T47D (cell line): ENCODE measurements around the gene EVX2.
A peak's percentile ranks its signal among the peaks of the same experiment; 100 is the strongest.

ENCODE experiments used
- DNase-seq, 2 experiments: peaks; one replicate each; pipeline versions ENCODE4 v3.0.0 to v3.0.0-alpha.2; 2011 to 2012; ENCODE audit warnings: low read depth in 1 of 2, low spot score in 1 of 2
- JUND ChIP-seq: IDR thresholded peaks from 2 replicates; pipeline ENCODE4 v1.6.1; 2012; ENCODE audit warnings: low read depth
- in situ Hi-C: cut with HindIII; loops from 2 replicates; pipeline ENCODE4 v1.10.0; 2016; ENCODE audit warnings: low sequenced_read_pairs, low pct_unique_long_range_greater_than_20kb

The EVX2 gene

DNA sequence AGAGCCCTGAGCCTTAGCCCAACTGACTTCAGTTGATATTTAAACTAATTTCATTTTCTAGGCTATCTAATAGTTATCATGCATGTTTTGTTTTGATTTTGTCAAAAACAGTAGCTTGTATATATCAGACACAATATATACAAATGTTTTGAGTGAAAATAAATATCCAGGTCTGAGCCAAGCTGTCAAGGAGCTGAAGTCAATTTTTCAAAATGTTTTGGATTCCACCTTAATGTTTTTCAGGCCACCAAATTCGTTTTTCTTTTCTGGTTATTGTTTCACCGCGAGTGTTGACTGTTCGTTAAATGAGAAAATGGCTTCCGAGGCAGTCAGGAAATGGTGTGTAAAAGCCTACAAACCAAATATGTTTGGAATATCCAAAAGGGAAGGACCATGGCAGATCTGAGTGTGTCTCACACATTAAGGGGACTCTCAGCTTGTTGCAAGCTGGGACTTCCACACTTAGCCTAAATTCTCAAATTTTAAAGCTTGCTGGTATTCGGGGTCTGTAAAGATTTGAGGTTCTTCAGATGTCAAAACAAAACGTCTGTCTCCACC lies 18.6 kb upstream of the EVX2 start:
- in situ Hi-C loops, result no loop called here
- DNase-seq, result no peak
- no peak for TF ChIP-seq JUND

DNA sequence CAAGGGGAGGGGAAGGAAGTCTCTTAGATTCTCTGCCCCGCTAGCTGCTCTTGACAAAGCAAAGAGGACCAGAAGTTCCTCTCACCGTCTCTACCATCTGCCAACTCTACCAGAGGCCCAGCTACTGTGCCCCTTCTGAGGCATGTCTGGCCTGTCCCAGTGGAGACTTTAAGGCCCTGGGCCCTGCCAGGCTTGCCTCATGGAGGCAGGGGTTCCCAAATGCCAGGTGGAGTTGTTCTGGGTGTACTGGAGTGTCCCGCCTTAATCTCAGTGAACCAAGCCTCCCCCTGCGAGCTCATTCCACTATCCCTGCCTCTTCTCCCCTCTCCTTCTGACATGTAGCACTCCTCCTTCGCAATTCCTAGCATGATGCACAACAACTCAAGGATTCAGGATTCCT lies 18.1 kb upstream of the EVX2 start:
- no peak for DNase-seq
- in situ Hi-C loops, result no loop called here
- no peak for TF ChIP-seq JUND

DNA sequence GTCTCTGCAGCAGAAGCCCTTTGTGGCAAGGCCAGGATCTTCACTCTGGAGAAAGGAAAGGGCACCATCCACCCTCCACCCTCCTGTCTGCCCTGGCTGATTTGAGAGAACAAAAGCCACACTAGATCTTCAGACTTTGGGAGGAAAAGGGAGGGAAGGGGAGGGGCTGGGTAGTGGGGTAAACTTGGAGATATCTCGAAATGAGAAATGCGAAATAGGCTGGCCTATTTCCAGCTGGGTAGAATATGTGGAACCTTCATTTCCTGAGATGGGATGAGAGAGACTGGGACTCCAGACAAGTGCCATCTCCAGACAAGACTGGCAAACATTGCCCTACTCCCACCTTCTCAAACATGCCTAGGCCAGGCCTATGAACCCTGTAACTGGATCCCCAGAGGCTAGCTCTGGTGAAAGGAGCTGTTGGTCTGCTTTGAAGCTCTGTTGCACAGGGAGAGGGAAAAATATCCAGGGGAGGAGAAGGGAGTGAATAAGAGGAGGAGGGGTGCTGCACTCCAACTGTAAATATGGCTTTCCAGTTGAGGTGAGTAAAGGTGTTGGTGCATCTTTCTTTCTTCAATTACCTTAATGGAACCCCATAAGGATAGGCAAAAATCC lies 17.6 kb upstream of the EVX2 start:
- in situ Hi-C loops, result no loop called here
- DNase-seq, result no peak
- no peak for TF ChIP-seq JUND

DNA sequence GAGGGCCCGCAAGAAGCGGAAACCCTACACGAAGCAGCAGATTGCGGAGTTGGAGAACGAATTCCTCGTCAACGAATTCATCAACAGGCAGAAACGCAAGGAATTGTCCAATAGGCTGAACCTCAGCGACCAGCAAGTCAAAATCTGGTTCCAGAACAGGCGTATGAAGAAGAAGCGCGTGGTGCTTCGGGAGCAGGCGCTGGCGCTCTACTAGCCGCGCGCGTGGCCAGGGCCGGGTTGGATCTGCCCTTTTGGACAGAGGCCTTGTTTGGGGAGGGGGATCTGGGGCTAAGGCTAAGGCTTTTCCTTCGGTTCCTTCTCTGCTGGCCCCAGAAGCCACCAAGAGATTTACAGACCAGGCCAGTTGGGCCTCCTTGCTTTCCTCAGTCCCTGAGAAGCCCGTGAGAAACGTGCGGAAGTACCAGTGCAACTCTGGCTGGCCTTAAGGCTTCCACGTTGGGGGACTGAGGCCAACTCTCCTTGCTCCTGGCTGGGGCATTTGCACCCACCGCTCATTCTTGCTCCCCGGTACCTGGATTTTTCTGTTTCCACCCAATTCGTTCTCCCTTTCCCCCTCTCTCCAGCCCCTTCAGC lies 16.9 kb upstream of the EVX2 start:
- in situ Hi-C loops, result no loop called here
- TF ChIP-seq JUND, result no peak
- no peak for DNase-seq

DNA sequence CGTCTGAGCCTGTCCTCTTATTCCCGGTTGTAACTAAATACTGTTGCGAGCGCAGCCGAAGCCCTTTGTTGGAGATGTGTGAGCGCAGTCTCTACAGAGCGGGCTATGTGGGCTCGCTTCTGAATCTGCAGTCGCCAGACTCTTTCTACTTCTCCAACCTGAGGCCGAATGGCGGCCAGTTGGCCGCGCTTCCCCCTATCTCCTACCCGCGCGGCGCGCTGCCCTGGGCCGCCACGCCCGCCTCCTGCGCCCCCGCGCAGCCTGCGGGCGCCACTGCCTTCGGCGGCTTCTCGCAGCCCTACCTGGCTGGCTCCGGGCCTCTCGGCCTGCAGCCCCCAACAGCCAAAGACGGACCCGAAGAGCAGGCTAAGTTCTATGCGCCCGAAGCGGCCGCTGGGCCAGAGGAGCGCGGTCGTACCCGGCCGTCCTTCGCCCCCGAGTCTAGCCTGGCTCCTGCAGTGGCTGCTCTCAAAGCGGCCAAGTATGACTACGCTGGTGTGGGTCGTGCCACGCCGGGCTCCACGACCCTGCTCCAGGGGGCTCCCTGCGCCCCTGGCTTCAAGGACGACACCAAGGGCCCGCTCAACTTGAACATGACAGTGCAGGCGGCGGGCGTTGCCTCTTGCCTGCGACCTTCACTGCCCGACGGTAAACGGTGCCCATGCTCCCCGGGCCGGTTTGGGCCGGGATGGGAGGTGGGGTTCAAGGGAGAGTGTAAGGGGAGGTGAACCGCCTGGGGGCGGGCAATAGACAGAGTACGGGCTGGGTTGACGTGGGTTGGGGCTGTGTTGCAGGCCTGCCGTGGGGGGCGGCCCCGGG lies 16.2 kb upstream of the EVX2 start, which contains the start of gene HOXD12:
Gene HOXD12 (plus strand): TSS at position 68 of the 819 bp plus-strand sequence. CDS start 7 bp downstream, at position 75.
- TF ChIP-seq JUND, result no peak
- in situ Hi-C loops, result no loop called here
- DNase-seq, result no peak

DNA sequence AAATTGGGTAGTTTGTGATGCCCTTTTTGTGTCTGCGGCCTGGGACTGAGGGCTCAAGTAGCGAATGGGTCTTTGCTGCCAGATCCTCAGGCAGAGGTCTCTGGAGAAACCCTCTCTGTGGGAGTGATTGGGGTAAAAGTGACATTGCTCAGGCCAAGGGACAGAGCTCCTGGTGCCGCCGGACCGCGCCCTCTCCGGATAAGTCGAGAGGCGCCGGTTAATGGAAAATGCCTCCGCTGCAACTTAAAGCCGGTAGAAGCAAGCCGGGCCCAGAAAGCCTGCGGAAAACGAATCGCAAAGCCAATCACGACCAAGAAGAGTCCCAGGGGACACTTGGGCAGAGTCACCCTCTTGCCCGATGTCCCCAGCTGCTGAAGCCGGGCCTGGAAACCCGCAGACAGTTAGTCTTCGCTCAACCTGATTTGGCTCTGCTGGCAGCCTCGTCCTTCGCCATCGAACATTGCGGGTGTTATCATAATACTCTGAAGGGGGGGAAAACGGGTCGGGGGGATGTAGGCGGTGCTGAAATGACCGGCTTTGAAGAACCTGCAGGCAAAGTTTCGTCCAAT lies 15.5 kb upstream of the EVX2 start:
- in situ Hi-C loops, result no loop called here
- DNase-seq, result no peak
- no peak for TF ChIP-seq JUND

DNA sequence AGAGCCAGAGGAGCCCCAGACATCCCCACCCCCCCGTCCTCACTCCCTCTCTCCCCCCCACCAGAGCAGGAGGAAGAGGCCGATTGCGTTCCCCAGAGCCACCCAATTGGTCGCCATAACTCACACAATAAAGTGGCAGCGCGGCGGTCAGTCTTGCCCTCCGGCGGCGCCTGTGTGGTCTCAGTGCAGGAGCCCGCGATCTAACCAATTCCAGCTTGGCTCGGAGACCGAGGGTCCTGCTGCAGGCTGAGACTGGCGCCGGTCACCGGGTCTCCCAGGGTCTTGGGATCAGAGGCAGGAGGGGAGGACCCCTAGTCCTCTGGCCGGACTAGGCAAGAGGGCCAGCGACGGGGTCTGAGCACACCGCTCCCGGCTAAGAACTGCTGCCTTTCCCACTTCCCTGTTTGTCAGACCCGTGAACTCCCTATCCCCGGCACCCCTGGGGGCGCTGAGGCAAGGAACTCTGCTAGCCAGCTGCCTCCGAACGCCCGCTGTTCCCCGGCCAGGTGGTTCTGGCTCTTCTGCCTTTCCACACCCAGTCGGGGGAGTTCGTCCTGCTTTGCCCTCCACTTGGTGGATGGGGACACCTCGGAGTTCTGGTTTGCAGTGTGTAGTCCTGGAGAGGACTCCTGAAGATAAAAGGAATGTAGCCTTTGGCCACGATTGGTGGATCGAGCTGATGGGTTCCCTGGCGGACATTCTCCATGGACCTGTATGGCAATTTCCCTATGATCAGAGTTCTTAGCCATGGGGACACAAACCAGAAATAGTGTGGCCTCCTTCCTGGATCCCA lies 14.8 kb upstream of the EVX2 start:
- DNase-seq, result no peak
- no peak for TF ChIP-seq JUND
- in situ Hi-C loops, result no loop called here

DNA sequence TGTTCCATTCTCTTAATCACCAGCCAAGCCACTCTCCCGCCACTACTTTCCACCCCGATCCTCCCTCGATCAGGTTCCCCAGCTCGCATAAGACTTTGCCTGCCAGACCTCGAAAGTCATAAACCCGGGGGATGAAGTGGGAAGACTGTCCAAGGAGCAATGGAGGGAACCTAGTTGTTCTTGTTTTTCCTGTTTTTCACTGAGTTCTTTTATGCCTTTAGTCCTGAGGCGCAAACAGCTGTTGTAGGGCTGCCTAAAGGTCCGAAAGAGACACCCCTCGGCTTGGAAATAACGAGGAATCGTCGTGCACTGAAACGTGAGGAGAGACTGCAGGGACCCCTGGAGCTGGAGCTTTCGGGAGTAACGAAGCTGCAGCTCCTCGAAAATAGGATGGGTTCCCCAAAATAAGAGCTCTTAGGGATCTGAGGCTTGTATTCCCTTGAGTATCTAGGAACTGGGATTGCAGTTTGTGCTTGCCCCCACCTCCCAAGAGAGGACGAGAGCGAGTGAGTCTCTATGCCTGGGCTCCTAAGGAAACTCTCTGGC lies 14.1 kb upstream of the EVX2 start:
- no peak for DNase-seq
- TF ChIP-seq JUND, result no peak
- in situ Hi-C loops, result no loop called here

DNA sequence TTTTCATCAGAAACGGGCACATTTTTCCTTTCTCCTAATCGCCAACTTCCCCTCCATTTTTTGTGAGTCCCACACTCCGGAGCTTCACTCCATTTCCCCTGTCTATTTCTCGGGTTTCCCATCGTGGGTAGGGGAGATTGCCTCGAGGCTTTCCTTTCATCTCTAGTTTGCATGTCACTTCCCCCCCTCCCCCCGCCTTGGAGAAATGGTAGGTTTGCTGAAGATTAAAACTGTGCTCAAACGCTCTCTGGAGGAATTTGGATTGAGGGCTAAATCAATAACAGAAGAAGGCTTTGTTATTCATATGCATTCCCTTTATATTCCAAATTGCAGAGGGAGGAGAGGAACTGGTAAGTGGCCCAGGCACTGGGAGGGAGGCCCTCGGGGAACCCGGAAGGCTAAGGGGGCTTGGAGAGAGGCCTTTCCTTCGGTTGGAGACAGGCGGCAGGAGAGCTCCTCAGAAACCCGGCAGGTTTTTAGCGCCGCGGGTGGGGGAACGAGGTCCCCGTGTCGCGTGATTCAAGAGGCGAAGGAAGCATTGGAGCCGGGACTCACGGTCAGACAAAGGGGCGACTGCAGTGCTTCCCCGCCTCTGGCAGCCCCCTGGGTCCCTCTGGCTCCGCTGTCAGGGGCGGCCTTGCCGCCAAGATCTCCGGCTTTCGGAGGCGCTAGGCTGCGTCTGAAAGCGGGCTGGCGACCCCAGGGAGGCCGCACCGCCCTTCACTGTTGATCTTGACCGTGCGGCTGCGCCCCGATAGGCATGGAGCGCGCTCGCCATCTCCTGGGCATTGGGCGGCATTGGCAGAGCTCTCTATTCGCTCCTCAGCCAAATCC lies 13.4 kb upstream of the EVX2 start:
- no peak for TF ChIP-seq JUND
- peak; percentile 86 to 92 for DNase-seq
- in situ Hi-C loops, result no loop called here

DNA sequence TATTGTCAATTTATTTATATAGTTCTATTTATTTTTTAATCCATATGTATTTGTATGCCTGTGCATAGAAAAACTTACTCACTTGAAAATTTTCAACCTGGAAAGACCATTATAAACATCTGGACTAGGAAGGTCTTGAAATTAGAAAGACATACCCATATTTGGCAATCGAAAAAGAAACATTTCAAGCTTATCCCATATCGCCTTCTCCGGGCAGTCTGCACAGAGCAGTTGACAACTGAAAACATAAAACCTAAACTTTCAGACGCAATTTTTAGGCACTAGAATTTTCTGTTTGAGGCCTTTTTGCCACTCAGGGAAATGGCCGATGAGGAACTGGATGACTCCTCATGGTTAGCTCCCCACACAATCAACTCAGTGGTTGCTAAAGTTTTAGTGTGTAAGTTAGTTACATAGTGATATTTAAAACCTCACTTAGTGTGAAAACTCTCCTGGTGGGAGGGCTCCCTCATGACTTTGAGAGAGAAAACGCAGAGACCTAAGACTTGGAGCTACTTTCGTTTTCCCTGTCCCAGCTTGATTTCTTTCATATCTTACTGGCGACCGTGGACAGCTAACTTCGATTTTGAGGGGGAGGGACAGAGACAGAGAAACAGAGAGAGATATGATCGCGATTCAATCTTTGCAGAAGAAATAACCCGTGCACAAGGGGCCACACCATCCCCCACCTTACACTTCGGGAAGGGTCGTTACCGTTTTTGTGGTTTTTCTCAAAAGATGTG lies 12.7 kb upstream of the EVX2 start:
- no peak for TF ChIP-seq JUND
- peak in 1 of 2 experiments; percentile 30 for DNase-seq
- in situ Hi-C loops, result no loop called here
